ENCODE measurements around the gene SCG2.

The SCG2 gene

GRCh38 chr2:223563462-223563861 is 38.7 kb downstream of the SCG2 start:
- no peak for DNase-seq

DNA sequence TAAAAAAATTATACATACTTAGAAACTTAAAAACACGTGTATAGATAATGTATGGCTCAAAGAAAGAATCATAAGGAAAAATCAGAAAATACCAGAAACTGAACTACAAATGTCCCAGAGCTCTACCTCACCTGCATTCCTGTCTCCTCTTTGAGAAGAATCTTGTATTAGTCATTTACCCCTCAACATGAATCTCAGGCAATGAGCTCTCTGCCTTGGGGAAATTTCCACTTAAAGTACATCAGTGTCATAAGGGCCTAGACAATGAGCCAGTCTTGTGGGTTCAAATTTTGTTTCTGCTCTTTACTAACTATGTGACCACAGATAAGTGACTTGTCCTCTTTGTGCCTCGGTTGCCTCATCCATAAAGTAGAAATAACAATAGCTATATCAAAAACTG is 40.1 kb downstream of the SCG2 start:
- DNase-seq, result no peak

GRCh38 chr2:223560749-223561435 is 41.3 kb downstream of the SCG2 start:
- DNase-seq, result no peak

DNA sequence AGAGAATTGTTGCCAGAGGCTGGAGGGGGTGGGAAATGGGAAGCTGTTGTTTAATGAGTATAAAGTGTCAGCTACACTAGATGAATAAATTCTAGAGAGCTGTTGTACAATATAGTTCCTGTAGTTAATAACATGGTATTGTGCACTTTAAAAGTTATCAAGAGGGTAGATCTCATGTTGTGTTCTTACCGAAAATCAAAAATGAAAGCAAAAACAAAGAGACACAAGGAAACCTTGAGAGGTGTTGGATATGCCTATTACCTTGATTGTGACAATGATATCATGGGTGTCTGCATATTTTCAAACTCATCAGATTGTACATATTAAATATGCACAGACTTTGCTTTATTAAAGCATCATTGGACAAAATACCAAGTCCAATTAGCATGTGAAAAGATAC is 43.2 kb downstream of the SCG2 start:
- DNase-seq, result no peak

- no peak for DNase-seq
Observed at GRCh38 chr2:223554923-223555322, 47.2 kb downstream of the SCG2 start.

DNA sequence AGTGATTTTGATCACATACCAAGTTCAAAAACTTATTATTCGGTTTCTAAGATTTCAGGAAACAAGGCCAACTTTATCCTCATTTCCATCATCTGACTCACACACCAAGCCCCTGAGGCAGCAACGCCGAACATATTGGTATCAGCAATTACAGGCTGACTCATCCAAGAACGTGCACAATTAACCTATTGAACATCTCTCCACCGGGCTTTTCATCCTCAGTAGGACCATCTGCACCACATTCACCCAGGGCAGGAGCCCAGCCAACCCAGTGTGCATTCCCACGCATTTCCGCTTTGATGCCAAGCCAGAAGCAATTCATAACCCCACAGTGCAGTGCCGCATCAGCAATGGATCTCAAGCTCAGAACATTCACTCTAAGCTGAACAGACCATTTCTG is 52.9 kb downstream of the SCG2 start:
- DNase-seq, result no peak

- DNase-seq, result no peak
Observed at GRCh38 chr2:223548194-223548593, 54.0 kb downstream of the SCG2 start.
